ELF-1 (cell line): ENCODE results near the gene RPL3.

ENCODE experiments used
- DNase-seq: peaks from one replicate; pipeline ENCODE4 v3.0.0-alpha.2; 2016; ENCODE audit warnings: low read depth, low spot score

Gene RPL3

GRCh38 chr22:39263626-39264348, 55.6 kb downstream of the RPL3 start:
- no peak for DNase-seq
